Mesothelial cell of epicardium (in vitro differentiated cells): ENCODE data around the gene LSM3. TPM values are rescaled to one million over a fixed set of nuclear protein-coding genes. Genes with fewer than 3 reads are reported as not detected.

ENCODE experiments used
- DNase-seq, 2 experiments: peaks; one replicate each; pipeline ENCODE4 v3.0.0; 2021; ENCODE audit warnings: low spot score in 2 of 2; ENCODE audit not compliant: unreplicated experiment in 2 of 2
- H3K27ac Mint-ChIP-seq: 2 replicates; pipeline ENCODE4 v1.8.0; 2021; ENCODE audit warnings: mixed read lengths
- H3K27me3 Mint-ChIP-seq: 2 replicates; pipeline ENCODE4 v1.8.0; 2021; ENCODE audit warnings: low read depth, mixed read lengths
- H3K36me3 Mint-ChIP-seq: 2 replicates; pipeline ENCODE4 v1.8.0; 2021; ENCODE audit warnings: mixed read lengths
- H3K4me1 Mint-ChIP-seq: 2 replicates; pipeline ENCODE4 v1.8.0; 2021; ENCODE audit warnings: mixed read lengths
- H3K4me3 Mint-ChIP-seq: 2 replicates; pipeline ENCODE4 v1.8.0; 2021; ENCODE audit warnings: mild to moderate bottlenecking, moderate library complexity, mixed read lengths
- H3K9me3 Mint-ChIP-seq: 2 replicates; pipeline ENCODE4 v1.8.0; 2021; ENCODE audit warnings: mixed read lengths
- CTCF ChIP-seq: fragments of 200-600 bp; sonication (generic); IDR thresholded peaks from one replicate; pipeline ENCODE4 v1.5.0; 2021; ENCODE audit warnings: antibody characterized with exemption; ENCODE audit not compliant: unreplicated experiment
- total RNA-seq: library from RNA; stranded (reverse); gene quantifications from 3 replicates; pipeline ENCODE4 v1.2.1, GENCODE V29; 2021

LSM3 gene
- total RNA-seq, 1 donor from 2014 or later: 9.6 TPM

- H3K36me3 Mint-ChIP-seq: no peaks in the 10 kb centered on the region
- H3K4me1 Mint-ChIP-seq: peaks cover 10% of the 10 kb centered on the region
- H3K27me3 Mint-ChIP-seq: no peaks in the 10 kb centered on the region
- TF ChIP-seq CTCF: no peak
- no peak for DNase-seq
- no peaks in the 10 kb centered on the region for H3K9me3 Mint-ChIP-seq
- no peak overlapping the region for H3K4me3 Mint-ChIP-seq
- no peak overlapping the region for H3K27ac Mint-ChIP-seq
These were observed 66.1 kb downstream of the LSM3 start for GRCh38 chr3:14244521-14245247.

DNA sequence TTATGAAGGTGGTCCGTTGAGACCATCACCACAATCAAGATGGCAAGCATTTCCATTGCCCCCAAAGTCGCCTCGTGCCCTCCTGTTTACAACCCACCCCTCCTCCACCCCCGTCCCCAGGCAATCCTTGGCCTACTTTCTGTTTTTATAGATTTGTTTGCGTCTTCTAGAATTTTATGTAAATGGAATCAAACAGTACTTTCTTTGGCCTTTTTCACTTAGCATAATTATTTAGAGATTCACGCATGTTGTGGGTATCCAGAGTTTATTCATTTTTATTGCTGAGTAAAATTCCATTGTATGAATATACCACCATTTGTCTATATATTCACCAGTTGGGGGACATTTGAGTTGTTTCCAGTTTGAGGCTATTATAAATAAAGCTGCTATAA lies 66.6 kb downstream of the LSM3 start:
- Mint-ChIP-seq H3K27ac (no peak overlapping the region), H3K36me3 (no peaks in the 10 kb centered on the region), H3K4me3 (no peak overlapping the region), H3K4me1 (peaks cover 10% of the 10 kb centered on the region), H3K9me3 (no peaks in the 10 kb centered on the region), H3K27me3 (no peaks in the 10 kb centered on the region)
- DNase-seq: no peak
- no peak for TF ChIP-seq CTCF

DNA sequence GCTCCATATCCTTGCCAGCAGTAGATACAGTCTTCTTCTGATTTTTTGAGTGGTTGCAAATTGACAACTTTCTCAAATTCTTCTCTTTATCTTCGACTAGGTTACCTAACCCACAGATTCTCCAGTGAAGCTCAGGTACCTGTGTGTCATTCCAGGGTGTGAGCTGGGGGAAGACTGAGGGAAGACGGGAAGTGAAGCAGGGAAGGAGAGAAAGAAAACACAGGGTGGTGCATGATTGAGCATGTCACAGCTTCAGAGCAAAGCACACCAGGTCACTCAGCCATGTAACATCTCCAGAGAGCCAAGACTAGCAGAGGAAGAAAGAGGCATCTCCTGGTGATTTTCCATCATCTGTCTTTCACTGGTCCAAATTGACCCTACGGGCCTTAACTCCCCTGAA lies 67.2 kb downstream of the LSM3 start:
- Mint-ChIP-seq H3K36me3 (no peaks in the 10 kb centered on the region), H3K4me1 (peaks cover 10% of the 10 kb centered on the region), H3K27me3 (no peaks in the 10 kb centered on the region), H3K27ac (no peak overlapping the region), H3K9me3 (peaks cover under 1% of the 10 kb centered on the region), H3K4me3 (no peak overlapping the region)
- DNase-seq: no peak
- TF ChIP-seq CTCF: no peak

- Mint-ChIP-seq H3K27ac (no peak overlapping the region), H3K4me3 (no peak overlapping the region), H3K36me3 (no peaks in the 10 kb centered on the region), H3K4me1 (peaks cover 10% of the 10 kb centered on the region), H3K27me3 (no peaks in the 10 kb centered on the region), H3K9me3 (peaks cover 4% of the 10 kb centered on the region)
- TF ChIP-seq CTCF: no peak
- DNase-seq: no peak
These were observed 67.8 kb downstream of the LSM3 start for GRCh38 chr3:14246414-14246813.

GRCh38 chr3:14248477-14248848 lies 69.8 kb downstream of the LSM3 start:
- H3K4me3 Mint-ChIP-seq: no peak overlapping the region
- H3K27ac Mint-ChIP-seq: no peak overlapping the region
- no peak for TF ChIP-seq CTCF
- H3K4me1 Mint-ChIP-seq: peaks cover 8% of the 10 kb centered on the region
- H3K36me3 Mint-ChIP-seq: no peaks in the 10 kb centered on the region
- no peak for DNase-seq
- peaks cover 4% of the 10 kb centered on the region for H3K9me3 Mint-ChIP-seq
- no peaks in the 10 kb centered on the region for H3K27me3 Mint-ChIP-seq
